NCI-H1105 (cell line): ENCODE measurements around the gene PKP4.
"Not testable (repeated sequence)": the region's sequence is repeated elsewhere in the genome, so short reads cannot be mapped to it uniquely, and the experiment has no call there.

Experiments used
- DNase-seq: peaks from one replicate; lab custom pipeline; 2025; lab: John Stamatoyannopoulos, UW

Gene PKP4

DNA sequence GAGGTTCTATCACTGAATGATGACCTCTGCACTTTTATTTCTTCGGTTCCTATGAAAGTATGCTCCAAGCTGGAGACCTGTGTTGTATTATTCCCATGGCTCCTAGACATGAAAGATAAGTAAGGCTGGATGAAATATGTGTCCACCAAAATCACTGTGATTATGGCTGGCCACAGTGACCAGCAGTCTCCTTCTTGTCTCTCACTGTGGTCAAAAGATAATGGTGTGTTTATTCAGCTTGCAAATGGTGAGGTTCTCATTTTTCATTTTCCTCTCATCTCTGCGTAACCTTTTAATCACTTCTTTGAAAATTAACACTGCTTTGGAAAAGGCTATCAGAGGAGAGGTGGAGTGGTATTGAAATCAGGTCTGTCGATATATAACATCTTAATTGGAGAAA lies 230.6 kb downstream of the PKP4 start:
- DNase-seq = no peak

DNA sequence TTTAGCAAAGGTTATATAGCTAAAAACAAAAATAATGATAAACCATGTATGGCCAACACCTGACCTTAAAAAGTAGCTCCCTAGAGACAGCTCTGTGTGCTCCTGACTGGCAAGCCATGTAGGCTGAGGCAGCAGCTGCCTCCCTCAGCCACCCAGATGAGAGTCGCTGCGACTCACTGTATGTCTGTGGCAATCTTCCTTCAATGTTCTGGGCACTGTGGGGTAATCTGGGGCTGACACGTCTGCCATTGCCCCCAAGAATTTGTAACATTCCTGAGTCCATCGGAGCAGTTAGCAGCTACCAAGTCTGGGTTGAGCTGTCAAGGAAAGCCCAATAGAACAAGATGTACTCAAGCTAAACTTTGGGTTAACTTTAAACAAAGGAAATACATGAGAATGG lies 232.0 kb downstream of the PKP4 start:
- DNase-seq = no peak

DNA sequence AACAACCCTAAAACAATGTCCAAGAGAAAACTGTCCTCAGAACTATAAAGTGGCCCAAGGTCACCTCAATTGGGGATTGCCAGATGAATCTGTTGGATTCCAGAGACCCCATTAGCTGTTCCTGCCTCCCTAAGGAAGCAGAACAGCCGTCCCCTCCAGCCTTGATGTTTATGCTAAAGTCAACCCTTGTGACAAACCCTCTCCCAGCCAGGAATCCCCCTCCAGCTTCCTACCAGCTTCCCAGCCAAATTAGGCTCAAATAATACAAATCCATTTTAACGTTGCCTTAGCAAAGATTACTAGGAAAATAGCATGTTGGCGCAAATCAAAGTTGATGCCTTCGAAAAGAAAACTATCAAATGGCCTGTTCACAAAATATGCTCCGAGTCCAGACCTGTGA lies 232.6 kb downstream of the PKP4 start:
- DNase-seq = no peak

DNA sequence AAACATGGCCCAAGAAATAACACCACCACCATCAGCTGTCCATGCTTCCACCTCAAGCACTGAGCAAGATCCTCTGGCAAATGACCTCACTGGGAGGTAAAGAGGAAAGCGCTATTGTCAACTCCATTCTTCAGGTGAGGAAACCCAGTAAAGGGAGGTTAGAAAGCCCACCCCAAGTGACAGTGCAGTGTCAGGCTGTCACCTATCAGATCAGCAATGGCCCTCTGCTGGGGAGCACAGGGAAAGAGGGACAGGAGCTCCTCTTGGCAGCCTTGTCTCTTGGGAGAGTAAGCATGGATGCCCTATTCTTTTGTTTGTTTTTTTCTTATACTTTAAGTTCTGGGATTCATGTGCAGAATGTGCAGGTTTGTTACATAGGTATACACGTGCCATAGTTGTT lies 234.1 kb downstream of the PKP4 start:
- DNase-seq = no peak

DNA sequence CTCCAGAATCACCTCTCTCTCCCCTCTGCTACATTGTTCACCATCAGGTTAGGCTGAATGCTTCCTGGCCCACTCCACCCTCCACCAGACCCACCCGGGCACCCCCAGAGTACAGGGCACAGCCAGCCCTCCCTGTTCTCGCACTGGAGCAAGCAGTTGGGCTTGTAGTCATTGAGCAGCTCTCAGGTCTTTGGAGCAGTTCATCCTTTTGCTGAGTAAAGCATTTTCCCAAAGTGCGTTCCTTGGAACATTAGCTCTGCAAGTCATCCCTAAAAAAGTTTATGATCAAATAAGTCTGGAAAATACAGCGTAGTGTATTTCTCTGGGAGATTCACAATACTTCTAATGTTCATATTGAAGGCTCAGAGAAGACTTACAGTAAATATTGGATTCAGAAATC lies 234.9 kb downstream of the PKP4 start:
- DNase-seq = no peak

DNA sequence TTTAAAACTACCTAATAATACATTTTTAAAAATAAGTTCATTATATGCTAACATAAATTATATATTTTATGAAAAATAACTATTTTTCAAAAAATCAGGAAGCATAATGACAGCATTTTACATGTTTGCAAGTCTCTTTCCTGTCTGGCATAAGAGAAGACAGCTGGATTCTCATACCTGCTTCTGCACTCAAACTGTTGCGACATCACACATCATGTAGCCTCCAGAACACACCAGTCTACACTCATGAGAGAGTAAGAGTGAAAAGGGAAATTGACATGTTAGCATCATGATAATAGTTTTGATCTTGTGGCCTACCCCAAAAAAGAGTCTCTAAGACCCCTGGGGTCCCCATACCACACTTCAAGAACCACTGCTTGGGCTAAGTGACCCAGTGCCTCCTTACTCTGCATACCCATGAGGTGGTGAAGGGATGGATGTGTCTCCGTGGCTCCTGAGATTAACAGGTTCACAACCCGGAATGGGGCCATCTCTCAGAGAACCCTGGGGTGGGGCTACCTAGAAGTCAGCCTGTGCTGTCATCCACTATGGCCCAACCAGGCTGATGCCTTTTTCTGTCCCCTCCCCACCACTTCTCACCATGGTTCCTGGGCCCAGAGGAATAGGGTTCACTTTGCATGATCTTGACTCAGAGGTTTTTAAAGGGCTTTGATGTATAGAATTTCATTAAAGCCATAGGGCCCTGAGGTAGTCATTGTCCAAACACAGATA lies 235.8 kb downstream of the PKP4 start:
- DNase-seq = no peak

DNA sequence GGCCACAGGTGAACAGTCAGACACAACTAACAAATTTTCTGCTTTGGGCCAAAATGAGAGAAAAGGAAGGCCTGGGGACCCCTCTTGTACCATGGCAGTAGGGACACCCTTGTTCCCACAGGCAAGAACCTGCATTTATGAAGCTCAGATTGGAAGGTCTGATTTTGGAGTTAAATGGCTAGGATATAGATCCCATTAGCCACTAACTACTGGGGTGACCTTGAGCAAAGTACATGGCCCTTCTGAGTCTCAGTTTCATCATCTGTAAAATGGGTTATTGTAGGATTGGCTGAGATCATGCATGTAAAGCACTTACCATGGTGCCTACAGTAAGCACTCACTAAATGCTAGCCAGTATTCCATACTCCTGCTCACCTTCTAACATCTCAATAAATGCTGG lies 236.7 kb downstream of the PKP4 start:
- DNase-seq = no peak

DNA sequence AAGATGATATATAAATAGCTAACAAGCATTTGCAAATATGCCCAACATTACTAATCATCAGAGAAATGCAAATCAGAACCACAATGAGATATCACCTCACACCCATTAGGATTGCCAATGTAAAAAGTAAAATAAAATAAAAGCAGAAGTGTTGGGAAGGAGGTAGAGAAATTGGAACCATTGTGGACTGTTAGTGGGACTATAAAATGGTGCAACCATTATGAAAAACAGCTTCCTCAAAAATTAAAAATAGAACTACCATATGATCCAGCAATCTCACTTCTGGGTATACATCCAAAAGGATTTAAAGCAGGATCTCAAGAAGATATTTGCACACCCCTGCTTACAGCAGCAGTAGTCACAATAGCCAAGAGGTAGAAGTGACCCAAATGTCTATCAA lies 238.6 kb downstream of the PKP4 start:
- no peak for DNase-seq

DNA sequence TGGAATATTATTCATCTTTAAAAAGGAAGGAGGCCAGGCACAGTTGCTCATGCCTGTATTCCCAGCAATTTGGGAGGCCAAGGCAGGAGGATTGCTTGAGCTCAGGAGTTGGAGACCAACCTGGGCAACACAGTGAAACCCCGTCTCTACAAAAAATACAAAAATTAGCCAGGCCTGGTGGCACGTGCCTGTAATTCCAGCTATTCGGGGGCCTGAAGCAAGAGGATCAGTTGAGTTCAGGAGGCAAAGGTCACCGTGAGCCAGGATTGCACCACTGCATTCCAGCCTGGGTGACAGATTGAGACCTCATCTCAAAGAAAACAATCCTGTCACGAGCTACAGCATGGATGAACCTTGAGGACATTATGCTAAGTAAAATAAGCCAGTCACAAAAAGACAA lies 239.0 kb downstream of the PKP4 start:
- not testable (repeated sequence) for DNase-seq

DNA sequence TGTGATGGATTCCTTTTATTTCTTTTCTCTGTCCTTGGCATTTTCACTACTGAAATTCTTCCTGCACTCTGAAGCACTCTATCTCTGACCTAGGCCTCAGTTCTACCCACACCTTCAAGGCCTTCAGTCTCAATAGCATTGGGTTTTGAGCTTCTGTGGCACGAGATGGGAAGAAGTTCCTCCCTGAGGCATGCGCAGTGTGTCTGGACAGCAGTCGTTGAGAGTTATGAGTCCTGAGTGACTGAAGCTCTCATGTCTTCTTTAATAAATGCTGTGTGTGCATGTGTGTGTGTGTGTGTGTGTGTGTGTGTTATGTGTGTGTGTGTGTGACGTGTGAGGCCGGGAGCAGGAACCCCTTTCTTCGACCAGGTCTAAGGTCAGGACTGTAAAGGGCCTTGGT lies 242.6 kb downstream of the PKP4 start:
- DNase-seq = no peak

DNA sequence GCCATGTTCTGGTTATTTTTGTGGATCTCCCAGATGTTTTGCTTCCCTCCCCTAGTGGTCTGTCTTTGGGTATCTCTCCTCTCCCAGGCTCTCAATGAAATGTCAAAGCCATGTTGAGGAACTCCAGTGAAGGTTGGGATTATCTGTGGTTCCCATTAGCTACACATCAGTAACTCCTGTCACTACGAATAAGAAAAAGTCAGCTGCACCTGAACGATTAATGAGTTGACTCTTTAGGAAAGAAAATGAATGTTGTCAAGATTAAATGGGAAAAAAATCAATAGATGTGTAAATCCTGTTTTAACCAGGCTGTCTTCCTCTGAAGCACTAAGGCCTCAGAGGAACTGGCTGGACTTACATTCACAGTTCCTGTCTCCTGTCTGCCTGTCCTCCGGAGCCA lies 244.3 kb downstream of the PKP4 start:
- DNase-seq = no peak

DNA sequence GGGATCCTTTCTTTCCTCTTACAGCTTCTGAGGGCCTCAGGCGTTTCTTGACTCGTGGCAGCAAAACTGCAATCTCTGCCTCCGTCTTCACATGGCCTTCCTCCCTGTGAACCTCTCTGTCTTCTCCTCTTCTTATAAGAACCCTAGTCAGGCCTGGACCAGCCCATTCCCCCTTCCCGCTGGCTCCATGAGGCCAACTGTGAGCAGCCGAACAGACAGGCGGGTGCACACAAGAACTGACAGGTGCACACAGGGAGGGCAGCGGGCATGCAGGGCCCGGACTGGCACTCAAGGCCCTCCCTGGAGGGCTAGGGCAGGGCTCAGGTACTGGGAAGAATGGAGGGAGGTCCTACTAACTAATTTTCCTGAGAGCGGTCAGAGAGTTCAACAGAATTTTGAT lies 246.0 kb downstream of the PKP4 start:
- no peak for DNase-seq

DNA sequence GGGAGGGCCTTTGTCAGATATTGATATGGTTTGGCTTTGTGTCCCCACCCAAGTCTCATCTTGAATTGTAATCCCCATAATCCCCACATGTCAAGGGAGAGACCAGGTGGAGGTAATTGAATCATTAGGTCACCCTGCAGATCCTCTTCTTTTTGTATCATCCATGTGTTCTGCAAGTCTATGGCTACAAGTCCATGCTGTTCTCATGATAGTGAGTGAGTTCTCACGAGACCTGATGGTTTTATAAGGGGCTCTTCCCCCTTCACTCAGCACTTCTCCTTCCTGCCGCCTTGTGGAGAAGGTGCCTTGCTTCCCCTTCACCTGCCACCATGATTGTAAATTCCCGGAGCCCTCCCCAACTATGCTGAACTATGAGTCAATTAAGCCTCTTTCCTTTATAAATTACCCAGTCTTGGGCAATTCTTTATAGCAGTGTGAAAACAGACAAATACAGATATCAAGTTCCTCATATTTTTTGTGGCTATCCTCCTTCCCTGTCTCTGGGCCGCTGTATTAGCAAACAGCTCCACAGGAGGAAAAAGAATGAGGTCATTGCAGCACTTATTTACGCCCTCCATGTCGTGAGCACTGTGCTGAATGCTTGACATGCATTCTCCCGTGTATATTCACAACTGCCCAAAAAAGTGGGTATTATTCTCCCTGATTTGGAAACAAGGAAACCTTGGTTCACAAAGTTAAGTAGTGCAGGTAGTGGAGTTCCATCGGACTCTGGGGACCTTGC lies 248.1 kb downstream of the PKP4 start:
- not testable (repeated sequence) for DNase-seq

DNA sequence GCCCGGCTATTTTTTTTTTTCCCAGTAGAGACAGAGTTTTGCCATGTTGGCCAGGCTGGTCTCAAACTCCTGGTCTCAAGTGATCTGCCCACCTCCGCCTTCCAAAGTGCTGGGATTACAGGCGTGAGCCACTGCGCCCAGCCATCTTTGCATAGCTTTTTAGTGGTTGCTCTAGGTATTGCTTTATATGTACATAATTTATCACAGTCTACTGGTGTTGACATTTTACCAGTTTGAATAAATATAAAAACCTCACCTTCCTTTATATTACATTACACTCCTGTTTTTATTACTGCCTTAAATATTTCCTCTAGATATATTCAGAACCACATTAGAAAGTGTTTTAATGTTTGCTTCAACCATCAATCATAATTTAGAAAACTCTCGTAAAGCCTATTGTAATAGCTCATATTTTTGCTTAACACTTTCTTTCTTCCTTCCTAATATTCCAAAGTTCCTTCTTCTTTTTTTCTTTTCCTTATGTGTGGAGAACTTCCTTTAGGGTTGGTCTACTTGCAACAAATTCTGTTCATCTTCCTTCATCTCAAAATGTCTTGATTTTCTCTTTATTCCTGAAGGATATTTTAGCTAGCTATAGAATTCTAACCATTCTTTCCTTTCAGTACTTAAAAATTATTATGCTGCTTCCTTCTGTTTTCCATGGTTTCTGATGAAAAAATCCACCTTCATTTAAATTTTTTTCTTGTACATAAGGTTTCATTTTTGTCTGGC lies 256.2 kb downstream of the PKP4 start:
- no peak for DNase-seq

DNA sequence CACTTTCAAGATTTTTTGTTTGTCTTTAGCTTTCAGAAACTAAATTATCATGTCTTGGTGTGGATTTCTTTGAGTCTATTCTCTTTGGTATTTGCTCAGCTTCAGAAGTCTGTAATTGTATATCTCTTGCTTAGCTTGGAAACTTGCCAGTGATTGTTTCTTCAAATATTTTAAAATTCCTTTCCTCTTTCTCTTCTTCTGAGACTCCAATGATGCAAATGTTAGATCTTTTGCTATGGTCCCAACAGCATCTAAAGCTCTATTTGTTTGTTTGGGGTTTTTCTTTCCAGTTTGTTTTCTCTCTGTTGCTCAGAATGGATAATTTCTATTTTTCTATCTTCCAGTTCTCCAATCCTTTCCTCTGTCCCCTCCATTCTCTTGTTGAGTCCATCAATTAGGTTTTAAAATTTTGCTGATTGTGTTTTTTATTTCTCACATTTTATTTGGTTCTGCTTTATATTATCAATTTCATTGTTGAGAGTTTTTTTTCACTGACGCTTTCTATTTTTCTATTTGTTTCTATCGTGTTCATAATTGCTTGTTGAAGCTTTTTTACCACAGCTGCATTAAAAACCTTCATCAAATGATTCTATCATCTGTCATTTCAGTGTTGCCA lies 256.9 kb downstream of the PKP4 start:
- DNase-seq = no peak

DNA sequence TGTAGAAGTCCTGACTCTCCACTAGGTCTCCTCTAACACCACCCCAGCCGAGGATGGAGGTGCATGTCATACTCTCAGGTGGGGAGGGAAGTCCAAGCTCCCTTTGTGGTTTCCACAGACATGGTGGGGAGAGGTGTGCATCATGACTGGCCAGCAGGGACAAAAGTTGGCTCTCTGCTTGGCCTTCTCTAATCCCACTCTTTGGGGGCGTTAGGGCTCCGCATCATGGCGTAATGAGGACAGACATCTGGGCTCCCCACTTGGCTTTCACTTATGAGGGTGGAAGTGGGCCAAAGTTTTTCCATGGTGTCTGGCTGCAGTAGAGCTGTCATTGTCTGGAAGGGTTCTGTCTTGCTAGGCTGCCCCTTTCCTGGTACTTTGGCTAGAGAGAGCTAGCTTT lies 257.7 kb downstream of the PKP4 start:
- DNase-seq = no peak

DNA sequence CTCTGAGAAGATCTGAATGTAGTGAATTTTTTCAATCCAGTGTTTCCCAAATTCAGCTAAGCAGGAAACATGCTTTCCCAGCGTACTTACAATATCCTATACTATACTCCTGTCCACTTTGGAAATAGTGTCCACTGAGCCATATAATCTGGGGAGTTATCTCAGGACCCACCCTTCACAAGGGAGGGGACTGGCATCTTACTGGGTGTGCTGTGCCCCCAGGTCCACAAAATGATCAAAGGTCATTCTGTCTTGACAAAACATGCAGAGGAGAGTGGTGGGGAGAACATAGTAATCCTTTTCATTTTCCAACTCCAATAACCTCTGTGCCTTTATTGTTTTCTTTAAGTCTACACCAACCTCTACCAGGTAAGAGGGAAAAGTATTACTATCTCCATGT lies 258.6 kb downstream of the PKP4 start:
- DNase-seq = no peak

DNA sequence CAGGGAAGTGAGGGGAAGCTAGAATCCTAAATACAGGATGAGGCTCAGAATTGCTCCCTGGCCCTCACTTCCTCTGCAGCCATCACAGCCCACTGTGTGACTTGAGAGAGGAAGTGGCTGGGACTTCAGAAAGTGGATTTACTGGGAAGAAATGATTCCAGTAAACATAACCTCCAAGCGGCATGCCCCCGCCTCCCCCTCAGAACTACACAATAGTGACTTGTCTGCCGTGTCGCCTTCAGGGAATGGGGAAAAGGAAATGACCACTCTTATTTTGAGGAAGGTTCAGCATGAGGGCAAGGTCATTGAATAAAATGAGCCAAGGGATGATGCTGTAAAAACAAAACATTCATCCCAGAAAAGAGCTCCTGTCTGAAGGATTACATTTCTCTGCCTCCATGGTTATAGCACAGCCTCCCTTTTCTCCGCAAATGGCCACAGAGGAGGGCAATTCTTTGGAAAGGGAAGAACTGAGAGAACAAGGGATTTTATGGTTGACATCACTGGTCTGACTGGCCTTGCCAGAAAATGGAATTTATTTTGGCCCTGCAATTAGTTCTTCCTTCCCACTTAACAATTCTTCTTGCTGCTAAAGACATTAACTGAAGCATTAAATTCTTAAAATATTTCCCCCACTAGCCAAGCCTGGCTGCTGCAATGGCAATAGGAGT lies 259.5 kb downstream of the PKP4 start:
- DNase-seq = no peak

DNA sequence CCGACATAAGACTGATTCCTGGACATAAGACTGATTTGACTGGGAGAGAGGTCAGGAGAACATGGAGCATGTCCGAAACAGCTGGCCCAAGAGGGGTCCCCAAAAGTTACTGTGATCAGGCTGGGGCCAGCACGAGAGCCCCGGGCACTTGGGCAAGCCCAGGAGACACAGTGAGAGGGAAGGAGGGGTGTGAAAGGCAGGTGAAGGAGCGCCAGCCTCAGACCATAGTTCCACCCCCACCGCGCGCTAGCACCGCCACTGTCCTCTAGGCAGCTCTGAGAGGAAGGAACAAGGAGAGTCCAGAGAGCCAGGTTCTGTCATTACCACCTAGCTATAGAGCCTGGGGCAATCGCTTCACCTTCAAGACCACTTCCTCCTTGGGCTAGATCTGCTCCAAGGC lies 260.2 kb downstream of the PKP4 start:
- no peak for DNase-seq

DNA sequence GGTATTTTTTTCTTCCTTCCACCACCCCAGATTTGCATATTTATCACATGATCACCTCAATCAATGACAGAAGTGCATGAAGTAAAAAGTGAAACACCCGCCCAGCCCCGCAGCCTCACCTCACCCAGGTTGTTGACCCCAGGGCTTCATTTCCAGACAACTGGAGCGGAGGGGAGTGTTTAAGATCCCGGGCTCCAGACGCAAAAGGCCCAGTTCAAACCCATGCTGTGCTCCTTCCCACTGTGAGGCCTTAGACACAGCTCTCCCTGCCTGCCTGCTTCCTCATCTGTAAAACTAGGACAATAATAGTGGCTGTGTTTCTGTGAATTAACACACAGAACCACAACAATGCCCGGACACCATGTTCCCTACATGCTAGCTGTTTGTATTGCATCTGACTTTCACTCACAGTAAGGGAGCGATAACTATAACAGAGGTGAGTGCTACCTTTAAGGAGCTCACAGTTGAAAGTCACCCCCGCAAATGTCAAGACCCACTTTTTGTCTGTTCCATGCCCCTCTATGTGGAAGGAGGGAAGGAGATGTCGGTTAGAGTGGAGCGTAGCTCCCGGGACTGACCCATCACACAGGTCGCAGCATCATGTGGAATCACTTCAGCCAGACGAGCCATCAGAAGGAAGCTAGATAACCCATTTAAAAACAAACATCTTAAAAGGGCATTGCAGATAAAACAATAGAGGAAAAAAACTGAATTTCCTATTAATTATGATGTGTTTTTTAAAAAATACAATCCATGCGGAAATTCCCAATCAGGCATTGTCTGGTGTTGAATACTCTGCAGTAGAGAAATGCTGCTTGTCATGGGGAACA lies 260.8 kb downstream of the PKP4 start:
- DNase-seq = no peak

DNA sequence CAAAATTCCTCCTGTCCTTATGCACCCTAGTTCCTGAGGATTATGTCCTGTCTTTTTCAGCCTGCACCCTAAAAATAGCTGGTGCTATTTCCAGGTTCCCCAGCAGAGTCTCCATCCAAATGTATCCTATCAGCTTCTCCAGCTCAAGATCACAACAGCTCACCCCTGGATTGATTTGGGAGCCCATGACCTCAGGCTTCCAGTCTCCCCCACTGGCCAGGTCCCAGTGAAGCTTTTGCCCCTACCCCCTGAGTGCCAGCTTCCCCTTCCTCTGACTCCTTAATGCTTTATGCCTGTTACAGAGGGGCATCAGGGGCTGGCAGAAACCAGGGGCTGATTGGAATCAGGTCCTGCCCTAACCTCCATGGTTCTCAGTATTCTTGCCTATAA lies 261.4 kb downstream of the PKP4 start:
- no peak for DNase-seq
